Neuronal stem cell (in vitro differentiated cells): ENCODE data around the gene ATP8A2.
A peak's percentile ranks its signal among the peaks of the same experiment; 100 is the strongest.

Source experiments
- DNase-seq: peaks from one replicate; pipeline ENCODE4 v3.0.0-alpha.2; 2013; ENCODE audit warnings: low spot score
- H2AFZ ChIP-seq: one replicate; pipeline ENCODE4 v1.6.1; 2013; ENCODE audit warnings: mild to moderate bottlenecking, low read length, inconsistent platforms
- H2AK5ac ChIP-seq: 2 replicates; pipeline ENCODE4 v1.6.1; 2013; ENCODE audit warnings: low read depth, mild to moderate bottlenecking, inconsistent platforms, low read length, moderate library complexity, mixed read lengths
- H2BK120ac ChIP-seq: 2 replicates; pipeline ENCODE4 v1.6.1; 2013; ENCODE audit warnings: low read depth, mild to moderate bottlenecking, inconsistent platforms, low read length, moderate library complexity, mixed read lengths
- H2BK12ac ChIP-seq: one replicate; pipeline ENCODE4 v1.6.1; 2013; ENCODE audit warnings: low read length, inconsistent platforms
- H2BK15ac ChIP-seq: 2 replicates; pipeline ENCODE4 v1.6.1; 2013; ENCODE audit warnings: mild to moderate bottlenecking, low read length, inconsistent platforms, mixed read lengths
- H2BK5ac ChIP-seq: one replicate; pipeline ENCODE4 v1.6.1; 2013; ENCODE audit warnings: inconsistent platforms, mild to moderate bottlenecking, low read length, moderate library complexity
- H3K14ac ChIP-seq: one replicate; pipeline ENCODE4 v1.6.1; 2013; ENCODE audit warnings: low read length, inconsistent platforms
- H3K18ac ChIP-seq: 2 replicates; pipeline ENCODE4 v1.6.1; 2013; ENCODE audit warnings: low read length, inconsistent platforms
- H3K23ac ChIP-seq: 2 replicates; pipeline ENCODE4 v1.6.1; 2013; ENCODE audit warnings: low read depth, mild to moderate bottlenecking, mixed read lengths, low read length, inconsistent platforms; ENCODE audit not compliant: poor library complexity
- H3K27ac ChIP-seq: replicated peaks from 3 replicates; pipeline ENCODE4 v1.5.1; 2013; ENCODE audit warnings: low read length, inconsistent platforms
- H3K27me3 ChIP-seq, 3 experiments: 2 replicates each; pipeline ENCODE4 v1.6.1; 2013; ENCODE audit warnings: low read length in 3 of 3, mild to moderate bottlenecking in 2 of 3, inconsistent platforms in 1 of 3, low read depth in 1 of 3, mixed read lengths in 1 of 3, moderate library complexity in 1 of 3; ENCODE audit not compliant: control insufficient read depth in 3 of 3, insufficient read depth in 3 of 3
- H3K36me3 ChIP-seq, 2 donors: replicated peaks in 1 of 2; 2 replicates each; pipeline ENCODE4 v1.6.1; 2013; ENCODE audit warnings: low read length in 2 of 2; ENCODE audit not compliant: control insufficient read depth in 2 of 2, insufficient read depth in 2 of 2
- H3K4ac ChIP-seq: 2 replicates; pipeline ENCODE4 v1.6.1; 2013; ENCODE audit warnings: inconsistent platforms, mild to moderate bottlenecking, low read length, moderate library complexity
- H3K4me1 ChIP-seq, 2 donors: 1 replicate in 1 of 2; 2 replicates in 1 of 2; pipeline ENCODE4 v1.6.1; 2013; ENCODE audit warnings: low read length in 2 of 2, low read depth in 1 of 2; ENCODE audit not compliant: control insufficient read depth in 2 of 2, insufficient read depth in 1 of 2
- H3K4me2 ChIP-seq: one replicate; pipeline ENCODE4 v1.6.1; 2013; ENCODE audit warnings: mild to moderate bottlenecking, low read length, inconsistent platforms; ENCODE audit not compliant: insufficient read depth, poor library complexity, severe bottlenecking
- H3K4me3 ChIP-seq, 2 donors: 2 replicates each; pipeline ENCODE4 v1.5.1; 2013; ENCODE audit warnings: low read length in 2 of 2, mild to moderate bottlenecking in 2 of 2, inconsistent platforms in 1 of 2, moderate library complexity in 1 of 2
- H3K79me1 ChIP-seq: one replicate; pipeline ENCODE4 v1.6.1; 2013; ENCODE audit warnings: low read depth, mild to moderate bottlenecking, inconsistent platforms, low read length, moderate library complexity
- H3K9ac ChIP-seq: one replicate; pipeline ENCODE4 v1.6.1; 2013; ENCODE audit warnings: mild to moderate bottlenecking, low read depth, low read length, inconsistent platforms; ENCODE audit not compliant: poor library complexity
- H3K9me3 ChIP-seq, 2 donors: replicated peaks in 1 of 2; 2 replicates each; pipeline versions ENCODE3 to v1.6.1; 2013; ENCODE audit warnings: low read length in 2 of 2, mild to moderate bottlenecking in 2 of 2, inconsistent platforms in 1 of 2, low read depth in 1 of 2, mixed read lengths in 1 of 2, moderate library complexity in 1 of 2; ENCODE audit not compliant: control insufficient read depth in 2 of 2, insufficient read depth in 1 of 2
- H4K8ac ChIP-seq: one replicate; pipeline ENCODE4 v1.6.1; 2013; ENCODE audit warnings: low read depth, mild to moderate bottlenecking, inconsistent platforms, low read length, moderate library complexity
- H4K91ac ChIP-seq: one replicate; pipeline ENCODE4 v1.6.1; 2013; ENCODE audit warnings: low read length, low read depth, mild to moderate bottlenecking, inconsistent platforms; ENCODE audit not compliant: poor library complexity
- WGBS, 2 donors: extraction: QIAGEN DNeasy Blood & Tissue Kit; methylation state at CpG; one replicate each; pipeline ENCODE4 v1.1.7; 2013; ENCODE audit warnings: missing lambda C conversion rate in 2 of 2, mixed read lengths in 1 of 2; ENCODE audit not compliant: insufficient read length in 2 of 2, insufficient replicate concordance in 1 of 2; ENCODE audit errors: extremely low coverage in 2 of 2; 5-methylcytosine and 5-hydroxymethylcytosine counted together

Gene ATP8A2

DNA sequence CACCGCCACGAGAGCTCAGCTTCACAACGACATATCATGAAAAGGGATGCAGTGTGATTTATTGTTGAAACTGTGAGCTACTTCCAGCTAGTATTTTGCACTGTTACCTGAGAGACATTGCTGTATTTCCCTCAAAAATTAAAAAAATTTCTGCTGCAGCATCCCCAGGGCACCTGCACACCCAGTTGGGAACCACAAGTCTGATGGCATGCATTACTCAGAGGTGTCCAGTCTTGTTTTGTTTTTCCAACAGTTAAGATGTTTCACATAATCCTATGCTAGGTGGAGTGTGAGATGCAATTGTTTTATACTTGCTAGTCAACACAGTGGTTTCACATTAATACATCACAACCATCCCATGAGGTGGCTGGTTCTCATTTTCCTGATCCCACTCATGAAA is 394.8 kb downstream of the ATP8A2 start:
- H2BK15ac ChIP-seq, result no peak overlapping the region
- no peaks in the 10 kb centered on the region for H3K79me1 ChIP-seq
- no peak overlapping the region for H3K9ac ChIP-seq
- no peaks in the 10 kb centered on the region for H3K9me3 ChIP-seq
- no peak overlapping the region for H2BK5ac ChIP-seq
- H3K27me3 ChIP-seq, result no peaks in the 10 kb centered on the region
- no peak overlapping the region for H2BK120ac ChIP-seq
- H3K4me2 ChIP-seq, result no peak overlapping the region
- no peak overlapping the region for H2BK12ac ChIP-seq
- no peak overlapping the region for H2AFZ ChIP-seq
- no peak overlapping the region for H3K18ac ChIP-seq
- no peaks in the 10 kb centered on the region for H3K36me3 ChIP-seq
- H3K4me1 ChIP-seq, result peaks cover 0 to 4% of the 10 kb centered on the region in 2 donors
- H2AK5ac ChIP-seq, result no peak overlapping the region
- H3K4me3 ChIP-seq, result no peak overlapping the region
- H4K8ac ChIP-seq, result no peak overlapping the region
- no peak overlapping the region for H3K23ac ChIP-seq
- H3K4ac ChIP-seq, result no peak overlapping the region
- no peak overlapping the region for H3K27ac ChIP-seq
- WGBS, 2 donors, result no CpG with 5 or more reads among the region's 3 CpGs
- no peak for DNase-seq
- no peak overlapping the region for H3K14ac ChIP-seq
- H4K91ac ChIP-seq, result no peak overlapping the region

GRCh38 chr13:25766991-25767390 is 395.2 kb downstream of the ATP8A2 start:
- no peak overlapping the region for H3K23ac ChIP-seq
- H2AFZ ChIP-seq, result no peak overlapping the region
- H3K27ac ChIP-seq, result no peak overlapping the region
- WGBS, 2 donors, result no CpG with 5 or more reads among the region's 1 CpG
- no peak overlapping the region for H2BK5ac ChIP-seq
- no peak overlapping the region for H4K91ac ChIP-seq
- H3K9ac ChIP-seq, result no peak overlapping the region
- no peak overlapping the region for H2BK12ac ChIP-seq
- H4K8ac ChIP-seq, result no peak overlapping the region
- no peaks in the 10 kb centered on the region for H3K79me1 ChIP-seq
- no peaks in the 10 kb centered on the region for H3K27me3 ChIP-seq
- H2BK120ac ChIP-seq, result no peak overlapping the region
- no peaks in the 10 kb centered on the region for H3K9me3 ChIP-seq
- no peak overlapping the region for H3K4ac ChIP-seq
- H3K4me3 ChIP-seq, result no peak overlapping the region
- no peak overlapping the region for H3K14ac ChIP-seq
- no peak overlapping the region for H3K4me2 ChIP-seq
- no peaks in the 10 kb centered on the region for H3K36me3 ChIP-seq
- H3K4me1 ChIP-seq, result peaks cover 0 to 4% of the 10 kb centered on the region in 2 donors
- H2BK15ac ChIP-seq, result no peak overlapping the region
- no peak overlapping the region for H2AK5ac ChIP-seq
- H3K18ac ChIP-seq, result no peak overlapping the region
- no peak for DNase-seq

GRCh38 chr13:25768376-25768775 is 396.6 kb downstream of the ATP8A2 start:
- no peak overlapping the region for H2AK5ac ChIP-seq
- peaks cover 0 to 4% of the 10 kb centered on the region in 2 donors for H3K4me1 ChIP-seq
- no peak overlapping the region for H3K14ac ChIP-seq
- WGBS, 2 donors, result no CpG with 5 or more reads among the region's 4 CpGs
- no peak overlapping the region for H3K9ac ChIP-seq
- H3K4me2 ChIP-seq, result no peak overlapping the region
- no peak overlapping the region for H2BK12ac ChIP-seq
- no peak overlapping the region for H3K27ac ChIP-seq
- H4K8ac ChIP-seq, result no peak overlapping the region
- H2BK15ac ChIP-seq, result no peak overlapping the region
- no peak for DNase-seq
- H3K79me1 ChIP-seq, result no peaks in the 10 kb centered on the region
- H3K27me3 ChIP-seq, result no peaks in the 10 kb centered on the region
- no peak overlapping the region for H2BK5ac ChIP-seq
- no peaks in the 10 kb centered on the region for H3K36me3 ChIP-seq
- H3K23ac ChIP-seq, result no peak overlapping the region
- no peak overlapping the region for H2AFZ ChIP-seq
- no peak overlapping the region for H4K91ac ChIP-seq
- H3K4me3 ChIP-seq, result no peak overlapping the region
- no peak overlapping the region for H3K18ac ChIP-seq
- H3K9me3 ChIP-seq, result no peaks in the 10 kb centered on the region
- no peak overlapping the region for H2BK120ac ChIP-seq
- H3K4ac ChIP-seq, result no peak overlapping the region

- Histone ChIP-seq H3K4me3 (no peak overlapping the region), H3K4me2 (no peak overlapping the region), H4K8ac (no peak overlapping the region), H2BK15ac (peak overlapping the region; percentile 16), H4K91ac (no peak overlapping the region), H3K4ac (no peak overlapping the region), H3K14ac (no peak overlapping the region), H3K4me1 (peaks cover 0 to 4% of the 10 kb centered on the region in 2 donors), H3K36me3 (no peaks in the 10 kb centered on the region), H3K27ac (no peak overlapping the region), H2AFZ (no peak overlapping the region), H2AK5ac (no peak overlapping the region), H2BK5ac (no peak overlapping the region), H3K18ac (peak overlapping the region; percentile 15), H3K27me3 (no peaks in the 10 kb centered on the region), H3K9me3 (no peaks in the 10 kb centered on the region), H2BK12ac (no peak overlapping the region), H2BK120ac (no peak overlapping the region), H3K79me1 (no peaks in the 10 kb centered on the region), H3K23ac (no peak overlapping the region), H3K9ac (no peak overlapping the region)
- WGBS, 2 donors, result no CpG with 5 or more reads among the region's 13 CpGs
- DNase-seq, result no peak
Observed at GRCh38 chr13:25768838-25769237, 397.1 kb downstream of the ATP8A2 start.
